ENCODE results near the gene ECEL1.
"Not testable (repeated sequence)": the region's sequence is repeated elsewhere in the genome, so short reads cannot be mapped to it uniquely, and the experiment has no call there.

- TF ChIP-seq MAFK (IDR thresholded peaks at IDR 0.05; ENCODE audit: low read depth, low read length); RAD21 (IDR thresholded peaks at IDR 0.05; ENCODE audit: low read length); POLR2A (IDR thresholded peaks at IDR 0.05; ENCODE audit: low read depth, low read length); CTCF (conservative IDR thresholded peaks at IDR 0.05; ENCODE audit: low read depth, low read length); BHLHE40 (IDR thresholded peaks at IDR 0.05; ENCODE audit: low read depth, low read length): not testable (repeated sequence)
Measured at GRCh38 chr2:232433622-232434021, 54.0 kb downstream of the ECEL1 start.
